ENCODE results near the gene CKAP4.
"Not testable (repeated sequence)": the region's sequence is repeated elsewhere in the genome, so short reads cannot be mapped to it uniquely, and the experiment has no call there.

CKAP4 gene

GRCh38 chr12:106247674-106248311 is at the start of gene CKAP4:
CKAP4 (minus strand) TSS chr12:106248020; CDS start chr12:106247851, 169 bp downstream.
- FAIRE-seq = no peak

- no peak for FAIRE-seq
Measured at GRCh38 chr12:106297075-106297474, 49.3 kb upstream of the CKAP4 start.

GRCh38 chr12:106296179-106296877 is 48.5 kb upstream of the CKAP4 start:
- FAIRE-seq = no peak

- no peak for FAIRE-seq
Measured at GRCh38 chr12:106292339-106292738, 44.5 kb upstream of the CKAP4 start.

- no peak for FAIRE-seq
Measured at GRCh38 chr12:106291342-106291741, 43.5 kb upstream of the CKAP4 start.

GRCh38 chr12:106290666-106291065 is 42.8 kb upstream of the CKAP4 start:
- FAIRE-seq = no peak

- FAIRE-seq = no peak
Measured at GRCh38 chr12:106289196-106289681, 41.4 kb upstream of the CKAP4 start.

- FAIRE-seq = no peak
Measured at GRCh38 chr12:106288494-106289195, 40.8 kb upstream of the CKAP4 start.

- no peak for FAIRE-seq
Measured at GRCh38 chr12:106288101-106288493, 40.3 kb upstream of the CKAP4 start.

- no peak for FAIRE-seq
Measured at GRCh38 chr12:106287364-106287763, 39.5 kb upstream of the CKAP4 start.

- FAIRE-seq = not testable (repeated sequence)
Measured at GRCh38 chr12:106286576-106287162, 38.8 kb upstream of the CKAP4 start.

- no peak for FAIRE-seq
Measured at GRCh38 chr12:106285982-106286381, 38.2 kb upstream of the CKAP4 start.

GRCh38 chr12:106284358-106285105 is 36.7 kb upstream of the CKAP4 start:
- no peak for FAIRE-seq

- no peak for FAIRE-seq
Measured at GRCh38 chr12:106282457-106283097, 34.8 kb upstream of the CKAP4 start.

- FAIRE-seq = no peak
Measured at GRCh38 chr12:106281804-106282203, 34.0 kb upstream of the CKAP4 start.

- no peak for FAIRE-seq
Measured at GRCh38 chr12:106281056-106281782, 33.4 kb upstream of the CKAP4 start.

- no peak for FAIRE-seq
Measured at GRCh38 chr12:106280106-106280505, 32.3 kb upstream of the CKAP4 start.

GRCh38 chr12:106276032-106276740 is 28.4 kb upstream of the CKAP4 start:
- no peak for FAIRE-seq

- FAIRE-seq = no peak
Measured at GRCh38 chr12:106275458-106275857, 27.6 kb upstream of the CKAP4 start.

- FAIRE-seq = no peak
Measured at GRCh38 chr12:106274575-106275121, 26.8 kb upstream of the CKAP4 start.
